ENCODE measurements around the gene CAPN9.
"Not testable (repeated sequence)": the region's sequence is repeated elsewhere in the genome, so short reads cannot be mapped to it uniquely, and the experiment has no call there.

DNA sequence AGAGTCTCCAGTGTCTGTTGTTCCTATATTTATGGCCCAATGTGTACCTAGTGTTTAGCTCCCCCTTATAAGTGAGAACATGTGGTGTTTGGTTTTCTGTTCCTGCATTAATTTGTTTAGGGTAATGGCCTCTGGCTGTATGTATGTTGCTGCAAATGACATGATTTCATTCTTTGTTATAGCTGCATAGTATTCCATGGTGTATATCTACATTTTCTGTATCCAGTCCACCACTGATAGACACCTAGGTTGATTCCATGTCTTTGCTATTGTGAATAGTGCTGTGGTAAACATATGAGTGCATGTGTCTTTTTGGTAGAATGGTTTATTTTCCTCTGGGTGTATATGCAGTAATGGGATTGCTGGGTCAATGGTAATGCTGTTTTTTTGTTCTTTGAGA lies 48.2 kb upstream of the CAPN9 start:
- TF ChIP-seq POLR2A, CTCF (IDR thresholded peaks at IDR 0.05): not testable (repeated sequence)
